Heart left ventricle (tissue), 16 donors: ENCODE measurements around the gene CHIC2. TPM values are rescaled to one million over a fixed set of nuclear protein-coding genes. Genes with fewer than 3 reads are reported as not detected.
A peak's percentile ranks its signal among the peaks of the same experiment; 100 is the strongest.

Experiments used
- ATAC-seq, 4 donors: fragments of 200-7000 bp; cut with Tn5 transposase; one replicate each; pipeline ENCODE4 v1.9.1; 2020 to 2022; ENCODE audit warnings: moderate library complexity in 4 of 4, mild to moderate bottlenecking in 3 of 4, moderate number of reproducible peaks in 1 of 4
- DNase-seq, 5 donors: peaks; one replicate each; pipeline ENCODE4 v3.0.0-alpha.2; 2020
- H3K27ac ChIP-seq, 12 donors: fragments of 200-600 bp; sonication (generic) in 4 of 12; one replicate each; pipeline versions ENCODE4 v1.5.0 to v1.8.0; 2016 to 2022; ENCODE audit warnings: mild to moderate bottlenecking in 2 of 12
- H3K27me3 ChIP-seq, 9 donors: fragments of 200-600 bp; sonication (generic) in 2 of 9; one replicate each; pipeline versions ENCODE4 v1.5.1 to v1.8.0; 2016 to 2022; ENCODE audit warnings: mild to moderate bottlenecking in 3 of 9
- H3K36me3 ChIP-seq, 9 donors: fragments of 200-600 bp; sonication (generic) in 2 of 9; one replicate each; pipeline versions ENCODE4 v1.5.0 to v1.8.0; 2018 to 2022; ENCODE audit warnings: mild to moderate bottlenecking in 2 of 9
- H3K4me1 ChIP-seq, 12 donors: fragments of 200-600 bp; sonication (generic) in 4 of 12; one replicate each; pipeline versions ENCODE4 v1.5.0 to v1.8.0; 2016 to 2022; ENCODE audit warnings: mild to moderate bottlenecking in 3 of 12
- H3K4me3 ChIP-seq, 12 donors: fragments of 200-600 bp; sonication (generic) in 4 of 12; one replicate each; pipeline versions ENCODE4 v1.5.0 to v1.8.0; 2017 to 2022; ENCODE audit warnings: mild to moderate bottlenecking in 9 of 12, moderate library complexity in 4 of 12
- H3K9me3 ChIP-seq, 12 donors: fragments of 200-600 bp; sonication (generic) in 4 of 12; one replicate each; pipeline versions ENCODE4 v1.5.0 to v1.8.0; 2016 to 2022; ENCODE audit warnings: mild to moderate bottlenecking in 1 of 12
- POLR2A ChIP-seq, 2 donors: fragments of 450-650 bp; IDR thresholded peaks; one replicate each; pipeline ENCODE4 v1.6.1; 2017; ENCODE audit warnings: antibody characterized with exemption in 2 of 2, mild to moderate bottlenecking in 2 of 2, moderate library complexity in 2 of 2
- WGBS, 4 donors: extraction: QIAGEN DNeasy Blood & Tissue Kit in 2 of 4; methylation state at CpG; one replicate each; pipeline versions ENCODE4 v1.1.5 to v1.1.7; 2013 to 2018; 5-methylcytosine and 5-hydroxymethylcytosine counted together
- intact Hi-C, 10 donors: fragments of 100-400 bp; cut with DNase I; formaldehyde crosslinking; loops; one replicate each; pipeline versions ENCODE4 v1.11.1 to v1.14.2; 2022
- polyA plus RNA-seq, 2 donors: library from polyadenylated mRNA; stranded (reverse); fragments of 200-250 nt; gene quantifications; one replicate each; pipeline ENCODE4 v1.2.3, GENCODE V29; 2013
- total RNA-seq, 9 donors: library from RNA; depleted of rRNA in 2 of 9; stranded (reverse); fragments of >200 nt in 2 of 9; fragmentation: NEBNext Ultra II Directional in 3 of 9; extraction: Animal tissue kit (Norgen Biotek cat#: 25700) in 3 of 9; gene quantifications; one replicate each; pipeline versions ENCODE4 v1.1.0 to v1.2.4, GENCODE V29; 2016 to 2023
- TF ChIP-seq, protein P1 (sequence below), 12 donors: fragments of 200-600 bp; sonication (generic) in 4 of 12; IDR thresholded peaks; one replicate each; pipeline versions ENCODE4 v1.5.0 to v1.8.0; 2018 to 2022; ENCODE audit warnings: antibody characterized with exemption in 12 of 12, mild to moderate bottlenecking in 5 of 12
- donor health status: ischemic (EF 13 %, LVEDD 7.1; RV severe dilation, severe dysfunction).
- donor health status: healthy with polysubstance abuse.
- donor health status: DM: no; HTN: yes; CAD: no.
- donor health status: DM: no; HTN: no; CAD: no.
- donor health status: ischemic (EF 25% LVEDD 6.9; RV normal size, moderate dysfunction).
- donor health status: ischemic (EF 25% LVEDD 5.7; RV mildly dilated, moderate dysfunction).
- donor health status: healthy.
- donor health status: DM: yes; HTN: yes; CAD: no.
- donor health status: ischemic (EF 35%, LVEDD 5.7; RV mildly dilated, moderate dysfunction).
- donor health status: nonischemic (EF 11% LVEDD 7.7; RV severe dilation, severe dysfunction).
- donor health status: DM: yes; HTN: yes; CAD: no.
- donor health status: PGD.
- donor health status: ischemic (EF 29% LVEDD 5.4; RV normal size, mild dysfunction).
- donor health status: nonischemic (EF 23%, LVEDD 6.1; RV moderate dilation, normal function).

Gene CHIC2
- total and polyA plus RNA-seq, 11 donors: 5.5 to 17.8 (median 11.2) TPM

DNA sequence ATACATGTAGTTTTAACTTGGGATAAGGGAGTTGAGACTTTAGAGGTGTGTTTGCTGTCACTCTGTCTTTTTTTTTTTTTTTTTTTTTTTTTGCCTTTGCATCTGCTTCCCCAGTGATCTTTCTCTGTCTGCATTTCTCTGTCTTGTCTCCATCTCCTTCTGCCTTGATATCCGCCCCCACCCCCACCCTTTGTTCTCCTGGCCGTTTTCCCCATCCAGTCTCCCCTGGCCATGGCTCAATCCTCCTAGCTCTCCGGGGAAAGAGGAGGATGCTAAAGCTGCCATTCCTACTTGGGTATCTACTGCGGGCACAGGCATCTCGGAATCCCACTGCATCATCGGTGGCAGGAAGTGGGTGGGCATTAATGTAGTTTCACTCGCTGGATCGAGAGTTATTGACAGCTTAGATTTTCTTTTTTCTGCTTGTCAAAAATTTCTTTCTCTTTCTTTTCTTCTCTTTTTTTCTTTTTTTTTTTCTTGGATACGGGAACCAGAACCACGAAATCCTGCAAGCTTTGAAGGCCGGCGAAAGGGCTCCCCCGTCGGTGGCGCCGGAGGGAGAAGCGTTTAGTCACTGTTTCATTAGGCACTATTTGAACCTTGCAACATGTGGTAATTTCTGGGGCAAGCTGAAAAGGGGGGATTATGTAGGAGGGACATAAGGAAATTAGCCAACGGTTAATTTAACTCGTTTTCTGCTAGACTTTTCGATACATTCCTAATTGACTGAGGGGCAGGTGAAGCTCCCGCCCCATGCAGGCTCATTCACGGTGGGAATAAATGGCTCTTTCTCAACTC is 43.7 kb upstream of the CHIC2 start:
- Histone ChIP-seq H3K36me3 (no peaks in the 10 kb centered on the region), H3K27me3 (peaks cover 14 to 99% (median 56%) of the 10 kb centered on the region in 9 donors), H3K4me1 (peaks cover 0 to 24% (median 11%) of the 10 kb centered on the region in 12 donors), H3K27ac (no peak overlapping the region), H3K4me3 (no peak overlapping the region), H3K9me3 (no peaks in the 10 kb centered on the region)
- no peak for ATAC-seq
- DNase-seq: no peak
- 16 to 27% (median 25%) methylated on average over 22 of the region's 22 CpGs for WGBS, 4 donors
- intact Hi-C loops: loop anchor here in 1 of 10 donors (10.0 kb wide), 1 partner anchor 107 kb away; no protein-coding TSS in a partner anchor
- TF ChIP-seq POLR2A (IDR thresholded peaks at IDR 0.05): no peak
- TF ChIP-seq, protein P1, sequence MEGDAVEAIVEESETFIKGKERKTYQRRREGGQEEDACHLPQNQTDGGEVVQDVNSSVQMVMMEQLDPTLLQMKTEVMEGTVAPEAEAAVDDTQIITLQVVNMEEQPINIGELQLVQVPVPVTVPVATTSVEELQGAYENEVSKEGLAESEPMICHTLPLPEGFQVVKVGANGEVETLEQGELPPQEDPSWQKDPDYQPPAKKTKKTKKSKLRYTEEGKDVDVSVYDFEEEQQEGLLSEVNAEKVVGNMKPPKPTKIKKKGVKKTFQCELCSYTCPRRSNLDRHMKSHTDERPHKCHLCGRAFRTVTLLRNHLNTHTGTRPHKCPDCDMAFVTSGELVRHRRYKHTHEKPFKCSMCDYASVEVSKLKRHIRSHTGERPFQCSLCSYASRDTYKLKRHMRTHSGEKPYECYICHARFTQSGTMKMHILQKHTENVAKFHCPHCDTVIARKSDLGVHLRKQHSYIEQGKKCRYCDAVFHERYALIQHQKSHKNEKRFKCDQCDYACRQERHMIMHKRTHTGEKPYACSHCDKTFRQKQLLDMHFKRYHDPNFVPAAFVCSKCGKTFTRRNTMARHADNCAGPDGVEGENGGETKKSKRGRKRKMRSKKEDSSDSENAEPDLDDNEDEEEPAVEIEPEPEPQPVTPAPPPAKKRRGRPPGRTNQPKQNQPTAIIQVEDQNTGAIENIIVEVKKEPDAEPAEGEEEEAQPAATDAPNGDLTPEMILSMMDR (IDR thresholded peaks at IDR 0.05): no peak

DNA sequence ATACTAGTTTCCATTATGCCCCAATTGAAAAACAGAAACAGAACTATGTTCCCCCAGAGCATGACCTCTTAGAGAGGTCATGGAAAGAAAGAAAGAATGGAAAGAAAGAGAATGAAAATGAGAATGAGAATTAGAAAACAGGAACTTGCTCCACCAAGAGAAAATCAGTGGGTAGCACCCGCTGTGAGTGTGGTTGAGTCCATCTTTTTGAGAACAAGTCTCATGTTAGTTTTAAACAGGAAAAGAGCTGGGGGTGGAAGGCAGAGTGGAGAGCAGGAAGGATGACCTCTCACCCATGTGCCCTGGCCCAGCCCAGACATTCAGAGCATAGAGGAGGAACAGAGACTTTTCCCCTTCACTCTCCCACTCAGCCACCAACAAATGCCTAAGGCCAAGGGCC is 40.5 kb upstream of the CHIC2 start:
- ATAC-seq: no peak
- Histone ChIP-seq H3K4me3 (no peak overlapping the region), H3K4me1 (peaks cover 0 to 39% (median 22%) of the 10 kb centered on the region in 12 donors), H3K9me3 (no peaks in the 10 kb centered on the region), H3K27ac (no peak overlapping the region), H3K36me3 (no peaks in the 10 kb centered on the region), H3K27me3 (peaks cover 34 to 99% (median 79%) of the 10 kb centered on the region in 9 donors)
- intact Hi-C loops: loop anchor here in 2 of 10 donors (5.0 to 10.0 kb wide), 2 partner anchors 43 to 110 kb away; partner anchors contain the start of gene CHIC2 (in 1 of the 2)
- TF ChIP-seq, protein P1 (IDR thresholded peaks at IDR 0.05): no peak
- TF ChIP-seq POLR2A (IDR thresholded peaks at IDR 0.05): no peak
- WGBS, 4 donors: 79 to 97% (median 87%) methylated on average over 1 of the region's 1 CpG
- DNase-seq: no peak

DNA sequence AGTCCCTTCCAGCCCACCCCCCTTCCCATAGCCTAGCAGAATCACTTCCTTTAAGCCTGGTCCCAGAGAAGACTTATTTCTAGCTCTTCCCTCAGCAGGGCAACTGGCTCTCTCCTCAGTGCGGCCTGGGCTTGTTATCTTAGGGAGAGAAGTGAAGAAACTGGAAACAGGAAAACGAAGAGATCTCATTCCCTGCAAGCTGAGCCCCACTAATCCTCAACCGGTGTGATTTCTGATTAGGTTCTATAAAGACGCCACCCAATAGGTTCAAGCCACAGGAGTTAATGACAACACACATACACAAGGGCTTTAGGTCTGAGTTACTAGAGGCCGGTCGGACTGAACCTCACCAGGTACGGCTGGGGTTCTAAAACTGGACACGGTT is 38.8 kb upstream of the CHIC2 start:
- TF ChIP-seq, protein P1 (IDR thresholded peaks at IDR 0.05): no peak
- TF ChIP-seq POLR2A (IDR thresholded peaks at IDR 0.05): no peak
- Histone ChIP-seq H3K27ac (peak overlapping the region in 3 of 12 donors; percentile 41 to 50 (median 48)), H3K27me3 (peaks cover 41 to 99% (median 80%) of the 10 kb centered on the region in 9 donors), H3K4me1 (peaks cover 0 to 39% (median 23%) of the 10 kb centered on the region in 12 donors), H3K36me3 (no peaks in the 10 kb centered on the region), H3K4me3 (peak overlapping the region in 6 of 12 donors; percentile 37 to 52 (median 44)), H3K9me3 (no peaks in the 10 kb centered on the region)
- no peak for ATAC-seq
- intact Hi-C loops: loop anchor here in 2 of 10 donors (5.0 to 10.0 kb wide), 2 partner anchors 41 to 112 kb away; partner anchors contain the start of gene CHIC2 (in 1 of the 2)
- no peak for DNase-seq
- WGBS, 4 donors: 3 to 11% (median 9%) methylated on average over 8 of the region's 8 CpGs

DNA sequence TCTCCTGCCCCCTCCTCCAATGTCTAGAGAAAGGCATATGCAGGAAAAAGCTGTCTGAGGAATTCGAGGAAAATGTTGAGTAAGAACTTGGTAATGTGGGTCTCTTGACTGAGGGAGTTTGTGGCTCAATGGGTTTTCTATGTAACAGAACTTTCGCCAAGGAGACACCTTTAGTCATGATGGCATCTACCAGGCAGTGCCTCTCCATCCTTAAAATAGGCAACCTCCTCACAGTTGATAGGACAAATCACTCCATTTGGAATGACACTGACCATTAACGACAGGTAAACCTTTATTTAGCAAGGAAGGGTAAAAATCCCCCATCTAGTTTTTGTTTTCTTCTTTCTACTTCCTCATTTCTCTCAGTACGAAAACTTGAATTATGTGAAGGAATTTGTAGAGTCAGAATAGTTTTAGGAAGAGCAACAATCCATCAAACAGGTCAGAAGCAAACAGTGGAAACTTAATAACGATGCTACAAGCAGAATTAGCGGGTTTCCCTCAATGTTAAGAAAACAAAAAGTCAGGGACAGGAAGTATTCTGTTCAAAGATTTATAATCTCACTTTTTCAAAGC is 38.2 kb upstream of the CHIC2 start:
- peaks cover 42 to 100% (median 78%) of the 10 kb centered on the region in 9 donors for H3K27me3 ChIP-seq
- TF ChIP-seq, protein P1 (IDR thresholded peaks at IDR 0.05): no peak
- TF ChIP-seq POLR2A (IDR thresholded peaks at IDR 0.05): no peak

More for the DNA sequence above, 38.2 kb upstream of the CHIC2 start:
- peak overlapping the region in 1 of 12 donors; percentile 41 for H3K27ac ChIP-seq
- H3K4me1 ChIP-seq: peaks cover 0 to 39% (median 23%) of the 10 kb centered on the region in 12 donors
- WGBS, 4 donors: 31 to 44% (median 38%) methylated on average over 6 of the region's 6 CpGs
- intact Hi-C loops: loop anchor here in 2 of 10 donors (5.0 to 10.0 kb wide), 2 partner anchors 40 to 112 kb away; partner anchors contain the start of gene CHIC2 (in 1 of the 2)
- no peaks in the 10 kb centered on the region for H3K36me3 ChIP-seq
- no peaks in the 10 kb centered on the region for H3K9me3 ChIP-seq
- DNase-seq: no peak
- no peak for ATAC-seq
- H3K4me3 ChIP-seq: no peak overlapping the region
